HG03558 (cell line): ENCODE measurements around the gene ZNF511.
"Not testable (repeated sequence)": the region's sequence is repeated elsewhere in the genome, so short reads cannot be mapped to it uniquely, and the experiment has no call there.

Experiments
- ATAC-seq: cut with Tn5 transposase; IDR thresholded peaks from one replicate; pipeline ENCODE4 v1.9.1; 2021; ENCODE audit warnings: moderate number of reproducible peaks; ENCODE audit not compliant: unreplicated experiment; ENCODE audit errors: extremely low read depth

Gene ZNF511, protein sequence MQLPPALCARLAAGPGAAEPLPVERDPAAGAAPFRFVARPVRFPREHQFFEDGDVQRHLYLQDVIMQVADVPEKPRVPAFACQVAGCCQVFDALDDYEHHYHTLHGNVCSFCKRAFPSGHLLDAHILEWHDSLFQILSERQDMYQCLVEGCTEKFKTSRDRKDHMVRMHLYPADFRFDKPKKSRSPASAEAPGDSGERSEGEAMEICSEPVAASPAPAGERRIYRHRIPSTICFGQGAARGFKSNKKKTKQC

DNA sequence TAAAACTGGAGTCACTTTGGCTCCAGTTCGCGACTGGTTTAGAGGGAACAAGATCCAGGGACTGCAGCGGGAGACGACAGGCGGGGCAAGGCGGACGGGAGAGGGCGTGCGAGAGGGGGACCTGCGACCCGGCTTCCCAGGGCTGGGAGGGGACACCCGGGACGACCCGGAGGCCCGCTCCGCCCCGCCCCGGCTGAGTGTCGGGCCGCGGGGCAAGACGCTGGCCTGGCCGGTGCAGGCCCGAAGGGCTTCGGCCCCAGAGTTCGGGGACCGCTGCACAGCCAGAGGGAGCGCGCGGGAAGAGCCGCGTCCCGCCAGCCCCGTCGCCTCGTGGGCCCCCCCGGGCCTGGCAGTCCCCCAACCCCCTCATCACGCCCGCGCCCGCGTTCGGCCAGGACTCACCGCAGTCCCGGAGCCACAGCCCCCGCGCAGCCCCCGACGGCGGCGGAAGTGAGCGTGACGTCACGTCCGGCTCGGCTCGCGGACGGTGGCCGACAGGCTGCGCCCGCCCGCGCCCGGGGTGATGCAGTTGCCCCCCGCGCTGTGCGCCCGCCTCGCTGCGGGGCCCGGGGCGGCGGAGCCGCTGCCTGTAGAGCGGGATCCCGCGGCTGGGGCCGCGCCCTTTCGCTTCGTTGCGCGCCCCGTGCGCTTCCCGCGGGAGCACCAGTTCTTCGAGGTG, at the start of gene ZNF511, which contains the start of gene TUBGCP2:
TSS of gene ZNF511 (plus strand) at position 494 of the 679 bp plus-strand sequence. CDS start at position 524, 30 bp downstream.
TSS of gene TUBGCP2 (minus strand) at position 452 of the 679 bp plus-strand sequence. CDS start 5,931 bp downstream, outside the sequence.
- peak; percentile 56 for ATAC-seq

DNA sequence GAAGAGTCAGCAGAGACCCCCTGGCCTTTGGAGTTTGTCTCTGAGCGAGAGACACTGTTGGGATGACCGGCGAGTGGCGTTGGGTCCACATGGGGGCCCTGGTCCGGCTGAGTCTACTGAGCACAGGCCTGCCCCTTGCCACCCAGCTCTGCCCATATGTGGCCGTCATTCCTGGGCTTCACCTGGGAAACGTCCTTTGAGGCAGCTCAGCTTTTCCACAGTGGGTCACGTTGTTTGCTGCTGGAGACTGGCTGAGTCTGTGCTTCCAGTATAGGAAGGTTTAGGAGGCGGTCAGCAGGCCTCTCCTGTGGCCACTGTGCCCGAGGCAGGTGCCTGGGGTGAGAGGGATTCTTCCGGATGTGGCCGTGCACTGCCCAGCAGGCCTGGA, 49.1 kb upstream of the ZNF511 start:
- ATAC-seq: no peak

DNA sequence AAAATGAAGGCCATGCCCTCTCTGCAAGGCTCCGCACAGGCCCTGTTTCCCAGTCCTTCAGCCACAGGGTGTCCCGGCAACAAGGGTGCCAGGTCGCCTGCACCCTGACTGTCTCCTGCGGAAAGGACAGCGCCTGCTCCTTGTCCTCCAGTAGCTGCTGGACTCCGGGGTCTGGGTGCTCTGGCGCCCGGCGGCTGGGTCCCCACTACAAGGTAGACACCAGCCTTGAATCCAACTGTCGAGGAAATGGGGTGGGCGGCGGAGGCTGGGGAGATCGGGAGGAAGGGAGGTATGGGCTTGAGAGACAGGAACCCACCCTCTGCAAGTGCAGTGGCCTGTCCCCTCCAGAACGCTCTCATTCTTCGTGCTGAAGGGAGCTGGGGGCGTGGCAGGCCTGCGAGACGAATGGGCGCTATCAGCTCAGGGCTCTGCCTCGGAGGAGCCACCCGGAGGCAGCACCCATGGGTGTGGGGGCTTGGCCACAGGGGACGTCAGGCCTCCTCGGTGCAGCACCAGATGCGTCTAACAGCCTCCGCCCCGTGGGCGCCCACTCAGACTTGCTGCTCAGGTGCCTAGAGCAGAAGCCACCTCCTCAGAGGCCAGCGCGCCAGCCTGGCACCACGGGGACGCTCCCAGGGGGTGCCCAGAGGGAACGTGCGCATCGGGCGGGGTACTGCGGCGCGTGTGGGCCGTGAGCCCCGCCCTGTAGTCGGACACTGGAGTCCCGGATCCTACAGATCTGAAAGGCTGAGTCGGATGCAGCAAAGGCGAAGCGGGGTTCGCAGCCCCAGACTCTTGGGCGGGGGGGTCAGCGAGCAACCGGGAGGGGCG, 47.6 kb upstream of the ZNF511 start:
- ATAC-seq: no peak

DNA sequence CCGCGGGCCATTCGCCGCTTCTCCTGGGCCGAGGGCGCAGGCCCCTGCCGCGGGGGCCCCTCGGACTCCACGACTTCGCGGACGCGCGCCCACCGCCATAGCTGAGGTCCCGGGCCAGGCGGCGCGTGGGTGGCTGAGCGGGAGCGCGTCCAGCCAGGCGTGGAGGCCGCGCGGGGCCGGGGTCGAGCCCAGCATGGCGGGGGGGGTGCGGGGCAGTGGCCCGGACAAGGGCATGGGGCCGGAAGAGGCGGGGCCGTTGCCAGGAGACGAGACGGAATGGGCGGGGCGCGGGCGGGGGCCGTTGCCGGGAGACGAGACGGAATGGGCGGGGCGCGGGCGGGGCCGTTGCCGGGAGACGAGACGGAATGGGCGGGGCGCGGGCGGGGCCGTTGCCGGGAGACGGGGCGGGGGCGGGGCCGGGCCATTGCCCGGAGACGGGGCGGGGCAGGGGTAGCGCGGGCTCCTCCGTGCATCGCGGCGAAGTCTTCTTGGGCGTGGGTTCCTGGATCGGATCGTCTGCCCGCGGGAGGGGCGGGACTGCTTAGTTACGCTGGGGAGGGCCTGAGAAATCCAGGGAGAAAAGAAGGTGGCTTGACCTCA, 46.9 kb upstream of the ZNF511 start:
- ATAC-seq: no peak

DNA sequence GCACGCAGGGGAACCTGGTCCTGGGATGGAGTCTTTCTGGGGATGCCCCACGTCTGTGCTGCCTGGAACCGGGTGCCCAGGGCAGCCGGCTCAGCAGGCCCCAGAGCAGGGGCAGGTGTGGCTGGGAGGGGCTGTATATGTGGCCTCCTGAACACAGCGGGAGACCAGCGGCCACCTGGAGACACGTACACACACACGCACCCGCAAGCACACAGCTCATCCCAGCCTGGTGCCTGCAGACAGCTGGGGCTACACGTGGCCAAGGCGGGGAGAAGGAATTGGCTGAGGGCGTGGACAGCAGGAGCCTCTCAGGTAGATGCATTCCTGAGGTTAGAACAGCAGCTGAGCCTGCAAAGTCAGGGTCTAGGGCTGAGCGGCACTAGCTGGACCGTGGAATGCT, 46.0 kb upstream of the ZNF511 start:
- ATAC-seq: no peak

DNA sequence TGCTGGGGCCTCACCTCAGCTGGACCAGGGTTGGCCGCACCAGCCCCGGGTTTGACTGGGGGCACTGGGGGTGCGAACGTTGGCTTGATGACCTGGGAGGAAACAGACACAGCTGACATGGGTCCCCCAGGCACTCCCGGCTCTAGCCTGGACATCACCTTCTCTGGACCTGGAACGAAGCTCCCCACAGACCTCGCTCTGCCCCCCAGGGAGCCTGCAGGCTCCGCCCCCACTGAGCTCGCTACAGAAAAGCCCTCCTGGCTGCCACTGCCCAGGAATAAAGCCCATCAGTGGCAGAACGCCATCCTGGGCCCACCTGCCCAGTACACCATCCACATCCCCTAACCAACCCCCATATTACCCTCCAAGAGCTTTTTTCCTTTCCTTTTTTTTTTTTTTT, 45.0 kb upstream of the ZNF511 start:
- ATAC-seq: no peak

DNA sequence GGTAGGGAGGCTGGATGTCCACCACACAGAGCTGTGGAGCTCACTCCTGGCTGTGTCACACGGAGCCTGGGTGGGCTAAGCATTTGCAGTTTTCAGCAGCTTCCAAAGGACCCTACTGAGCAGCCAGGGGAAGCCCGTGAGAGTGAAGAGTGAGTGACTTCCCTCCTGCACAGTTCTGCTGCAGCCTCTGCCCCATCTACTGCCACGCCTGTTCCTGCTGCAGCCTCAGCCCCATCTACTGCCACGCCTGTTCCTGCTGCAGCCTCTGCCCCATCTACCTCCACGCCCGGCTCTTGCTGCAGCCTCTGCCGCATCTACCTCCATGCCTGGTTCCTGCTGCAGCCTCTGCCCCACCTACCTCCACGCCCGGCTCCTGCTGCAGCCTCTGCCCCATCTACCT, 44.3 kb upstream of the ZNF511 start:
- ATAC-seq: no peak

DNA sequence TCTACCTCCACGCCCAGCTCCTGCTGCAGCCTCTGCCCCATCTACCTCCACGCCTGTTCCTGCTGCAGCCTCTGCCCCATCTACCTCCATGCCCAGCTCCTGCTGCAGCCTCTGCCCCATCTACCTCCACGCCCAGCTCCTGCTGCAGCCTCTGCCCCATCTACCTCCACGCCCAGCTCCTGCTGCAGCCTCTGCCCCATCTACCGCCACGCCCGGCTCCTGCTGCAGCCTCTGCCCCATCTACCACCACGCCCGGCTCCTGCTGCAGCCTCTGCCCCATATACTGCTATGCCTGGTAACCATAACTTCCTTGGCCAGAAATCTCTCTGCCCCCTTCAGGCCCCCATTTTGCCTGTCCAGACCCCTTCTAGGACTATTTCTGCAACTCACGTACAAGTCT, 43.7 kb upstream of the ZNF511 start:
- not testable (repeated sequence) for ATAC-seq

DNA sequence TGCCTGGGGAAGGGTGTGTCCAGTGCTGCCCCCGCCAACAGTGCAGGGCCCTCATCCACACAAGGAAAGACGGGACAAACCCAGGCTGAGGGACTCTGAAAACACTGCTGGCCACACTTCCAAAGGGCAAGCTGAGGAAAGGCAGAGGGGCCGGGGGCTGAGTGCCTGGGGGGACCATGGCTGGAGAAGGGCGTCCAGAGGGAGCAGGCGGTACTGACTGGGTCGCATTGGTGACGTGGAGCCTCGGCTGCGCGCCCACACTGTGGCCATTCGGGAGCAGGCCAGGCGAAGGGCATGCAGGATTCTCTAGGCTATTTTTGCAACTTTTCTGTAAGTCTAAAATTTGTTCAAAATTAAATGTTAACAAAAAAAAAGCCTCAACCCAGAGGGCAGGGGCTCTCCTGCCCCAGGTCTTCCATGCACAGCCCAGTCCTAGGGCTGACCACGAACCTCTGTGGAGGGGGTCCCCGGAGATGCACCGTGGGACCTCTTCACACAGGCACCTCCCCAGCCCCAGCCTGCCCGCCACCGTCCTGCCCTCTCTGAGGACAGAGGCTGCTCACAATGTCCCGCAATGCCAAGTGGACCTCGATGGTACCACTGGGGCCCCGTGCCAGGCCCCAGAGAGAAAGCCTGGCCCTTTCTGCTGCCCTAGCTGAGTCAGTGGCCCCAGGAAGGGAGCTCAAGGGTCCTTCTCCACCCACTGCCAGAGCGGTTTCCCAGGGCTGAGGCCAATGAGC, 42.5 kb upstream of the ZNF511 start:
- no peak for ATAC-seq

DNA sequence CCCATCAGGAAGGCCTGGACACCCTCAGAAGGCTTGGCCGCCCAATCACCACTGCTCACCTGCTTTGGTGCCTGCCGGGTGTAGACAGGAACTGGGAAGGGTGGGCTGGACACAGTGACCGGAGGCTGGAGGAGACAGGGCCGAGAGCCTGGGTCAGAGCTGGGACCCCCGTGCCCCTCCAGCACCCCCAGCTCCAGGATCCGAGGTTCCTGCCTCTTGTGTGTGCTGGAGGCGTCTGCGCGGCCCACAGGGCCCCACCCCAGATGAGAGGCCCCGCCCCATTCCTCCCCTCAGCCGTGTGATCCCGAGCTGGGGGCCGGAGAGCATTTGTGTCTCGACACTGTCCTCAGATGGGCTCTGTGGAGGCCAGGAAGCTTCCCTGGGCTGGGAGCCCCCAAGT, 41.4 kb upstream of the ZNF511 start:
- ATAC-seq: no peak

DNA sequence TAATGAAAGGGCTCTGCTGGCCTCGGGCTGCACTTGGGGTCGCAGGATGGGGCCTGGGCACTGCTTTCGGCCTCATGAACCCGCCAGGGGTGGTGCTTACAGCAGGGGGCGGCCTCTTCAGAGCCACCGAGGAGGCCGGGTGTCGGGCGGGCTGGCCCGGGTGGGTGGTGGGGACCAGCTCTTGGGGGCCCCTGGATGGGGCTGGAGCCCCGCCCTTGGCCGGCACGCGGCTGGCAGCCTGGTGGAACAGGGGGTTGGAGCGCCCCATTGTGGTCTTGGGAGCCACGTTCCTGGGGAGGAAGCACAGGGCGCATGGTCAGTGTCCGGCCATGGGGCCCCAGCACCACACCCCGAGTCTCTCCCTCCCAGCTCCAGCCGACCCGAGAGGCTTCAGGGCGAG, 40.9 kb upstream of the ZNF511 start:
- ATAC-seq: no peak

DNA sequence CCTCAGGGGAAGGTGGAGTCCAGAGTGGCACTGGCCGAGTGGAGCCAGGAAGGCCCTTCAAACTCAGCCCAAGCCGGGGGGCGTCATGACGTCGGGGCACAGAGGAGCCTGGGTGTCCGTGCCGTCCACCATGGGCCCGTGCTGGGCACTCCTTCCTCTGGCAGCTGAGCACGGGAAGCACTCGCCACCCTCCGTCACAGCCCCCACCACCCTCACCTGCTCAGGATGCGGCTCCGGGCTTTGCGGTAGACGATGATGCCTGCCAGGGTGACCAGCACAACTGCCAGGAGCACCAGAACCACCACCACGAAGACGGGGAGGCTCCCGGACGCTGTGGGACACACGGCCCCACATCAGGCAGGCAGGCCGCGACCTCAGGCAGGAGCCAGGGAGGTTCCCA, 40.2 kb upstream of the ZNF511 start:
- no peak for ATAC-seq

DNA sequence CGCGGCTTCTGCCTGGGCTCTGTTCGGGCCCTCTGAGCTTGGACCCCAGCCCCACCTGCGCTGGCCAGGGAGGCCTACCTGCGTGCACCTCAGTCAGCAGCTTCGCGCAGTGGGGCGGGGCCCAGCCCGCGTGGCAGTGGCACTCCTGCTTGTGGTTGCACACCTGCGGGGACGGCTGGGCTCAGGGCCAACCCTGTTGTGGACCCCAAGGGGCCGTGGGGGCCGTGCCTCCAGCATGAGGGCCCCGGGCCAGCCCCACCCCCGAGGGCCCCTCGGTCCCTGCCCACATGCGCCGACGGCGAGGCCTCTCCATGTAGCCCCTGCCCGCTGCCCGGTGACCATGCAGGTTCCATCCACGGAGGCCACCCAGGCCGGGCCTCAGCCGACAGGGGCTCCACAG, 39.3 kb upstream of the ZNF511 start:
- no peak for ATAC-seq

DNA sequence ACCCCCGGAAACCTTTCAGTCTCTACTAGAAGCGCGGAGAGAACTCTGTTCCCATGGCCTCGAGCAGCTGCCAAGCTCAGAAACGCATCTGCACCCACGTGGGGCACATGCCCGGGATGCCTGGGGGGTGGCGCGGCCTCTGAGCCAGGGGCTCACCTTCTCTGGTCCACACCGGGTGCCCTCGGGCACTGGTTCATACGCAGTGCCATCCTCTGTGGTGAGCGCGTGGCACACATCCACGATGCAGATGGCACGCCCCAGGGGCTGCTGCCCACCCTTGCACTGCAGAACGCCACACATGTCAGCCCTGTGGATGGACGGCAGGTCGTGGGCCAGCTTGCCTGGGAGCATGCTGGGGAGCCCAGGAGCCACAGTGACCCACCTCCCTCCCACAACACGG, 38.5 kb upstream of the ZNF511 start:
- ATAC-seq: no peak

DNA sequence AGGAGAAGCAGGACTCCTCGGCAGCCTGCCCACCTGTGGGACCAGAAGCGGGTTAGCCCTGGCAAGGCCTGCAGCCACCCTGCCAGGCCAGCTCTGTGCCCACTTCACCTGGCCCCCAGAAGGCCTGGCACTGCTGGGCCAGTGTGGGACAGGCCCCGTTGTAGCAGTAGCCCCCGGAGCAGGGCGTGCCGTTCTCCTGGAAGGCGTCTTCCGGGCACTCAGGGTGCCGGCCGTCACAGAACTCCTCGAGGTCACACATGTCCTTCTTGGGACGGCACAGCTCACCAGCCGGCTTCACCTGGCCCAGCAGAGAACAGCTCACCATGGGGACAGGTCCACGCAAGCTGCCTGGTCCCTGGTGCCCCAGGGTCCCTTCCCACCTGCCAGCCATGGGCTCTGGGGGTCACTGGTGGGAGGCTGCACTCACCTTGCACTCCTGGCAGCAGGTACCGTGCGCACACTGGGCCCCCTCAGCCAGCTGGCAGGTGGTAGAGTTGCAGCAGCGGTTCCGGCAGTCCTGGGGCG, 37.9 kb upstream of the ZNF511 start:
- no peak for ATAC-seq

DNA sequence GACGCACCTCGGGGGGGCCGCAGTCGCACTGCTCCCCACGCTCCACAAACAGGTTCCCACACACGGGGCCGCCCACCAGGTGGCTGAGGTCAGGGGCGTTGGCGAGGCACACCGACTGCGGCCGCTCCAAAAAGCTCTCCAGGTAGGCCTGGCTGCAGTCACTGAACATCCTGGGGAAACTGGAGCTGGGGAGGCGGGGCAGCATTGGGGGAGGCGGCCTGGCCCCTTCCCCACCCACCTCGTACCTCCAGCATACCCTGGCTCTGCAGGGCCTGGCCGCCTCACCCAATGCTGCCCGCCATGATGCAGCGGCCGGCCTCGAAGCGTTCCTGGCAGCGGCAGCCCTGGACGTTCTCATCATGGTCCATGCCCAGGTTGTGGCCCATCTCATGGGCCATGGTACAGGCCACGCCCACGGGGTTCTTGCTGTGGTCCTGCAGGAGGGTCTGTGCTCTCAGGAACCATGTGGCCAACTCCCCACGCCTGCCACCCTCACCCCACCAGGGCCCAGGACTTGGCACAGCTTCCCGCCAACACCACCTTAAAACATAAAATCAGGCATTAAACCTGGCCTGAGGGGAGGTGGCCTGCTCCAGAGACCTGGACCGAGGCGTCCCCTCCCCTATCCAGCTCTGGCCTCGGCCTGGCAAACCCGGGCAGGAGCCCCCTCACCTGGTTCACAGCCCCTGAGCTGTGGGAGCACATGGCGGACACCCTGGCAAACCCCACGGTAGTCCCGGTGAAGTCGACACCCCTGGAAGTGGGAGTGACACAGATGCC, 37.0 kb upstream of the ZNF511 start:
- ATAC-seq: no peak

DNA sequence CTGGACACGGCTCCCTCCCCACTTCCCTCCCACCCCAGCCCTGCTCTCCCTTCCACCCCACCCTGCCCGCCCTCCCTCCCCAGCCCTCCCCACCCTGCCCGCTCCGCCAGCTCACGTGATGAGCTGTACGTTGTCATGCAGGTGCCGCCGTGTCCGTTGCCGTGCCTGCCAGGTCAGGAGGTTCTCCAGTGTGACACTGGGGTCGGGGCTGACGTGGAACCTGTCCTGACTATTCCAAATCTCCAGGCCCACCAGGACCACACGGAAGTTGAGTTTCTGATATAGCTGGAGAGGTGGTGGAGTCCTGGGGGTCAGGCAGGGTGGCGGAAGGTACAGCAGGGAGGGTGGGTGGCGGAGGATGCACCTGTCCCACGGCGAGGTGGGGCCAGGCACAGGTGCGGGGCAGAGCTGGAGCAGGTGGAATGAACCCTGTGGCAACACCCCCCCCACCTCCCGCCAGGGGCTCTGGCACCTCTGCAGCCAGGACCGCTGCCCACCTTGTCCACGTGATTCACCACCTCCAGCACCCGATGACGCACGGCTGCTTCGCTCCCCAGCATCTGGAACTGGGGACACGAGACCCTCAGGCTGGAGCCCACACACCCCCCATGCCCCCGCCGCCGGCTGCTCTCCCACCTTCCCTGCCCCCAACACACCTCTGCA, 36.3 kb upstream of the ZNF511 start:
- no peak for ATAC-seq

DNA sequence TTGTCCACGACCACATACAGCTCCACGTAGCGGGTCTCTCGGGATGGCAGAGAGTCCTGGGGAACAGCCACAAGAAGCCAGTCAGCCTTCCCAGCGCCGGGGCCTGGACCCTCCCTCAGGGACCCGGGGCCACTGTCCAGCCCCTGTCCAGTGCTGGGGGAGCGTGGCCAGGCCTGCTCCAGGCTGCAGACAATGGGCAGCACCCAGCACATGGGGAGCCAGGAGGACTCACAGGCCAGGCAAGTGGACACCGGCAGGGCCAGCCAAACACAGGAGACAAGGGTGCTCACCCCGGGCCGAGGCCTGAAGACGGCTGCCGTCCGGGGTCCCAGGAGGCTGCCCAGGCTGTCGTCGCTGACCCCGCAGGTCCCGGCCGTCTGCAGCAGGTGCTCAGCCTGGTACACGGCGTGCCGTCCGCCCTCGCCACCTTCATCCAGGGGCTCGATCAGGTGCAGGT, 35.7 kb upstream of the ZNF511 start:
- no peak for ATAC-seq
